ENCODE results near the gene IRF2BP1.
A peak's percentile ranks its signal among the peaks of the same experiment; 100 is the strongest.
"Not testable (repeated sequence)": the region's sequence is repeated elsewhere in the genome, so short reads cannot be mapped to it uniquely, and the experiment has no call there.

Gene IRF2BP1

DNA sequence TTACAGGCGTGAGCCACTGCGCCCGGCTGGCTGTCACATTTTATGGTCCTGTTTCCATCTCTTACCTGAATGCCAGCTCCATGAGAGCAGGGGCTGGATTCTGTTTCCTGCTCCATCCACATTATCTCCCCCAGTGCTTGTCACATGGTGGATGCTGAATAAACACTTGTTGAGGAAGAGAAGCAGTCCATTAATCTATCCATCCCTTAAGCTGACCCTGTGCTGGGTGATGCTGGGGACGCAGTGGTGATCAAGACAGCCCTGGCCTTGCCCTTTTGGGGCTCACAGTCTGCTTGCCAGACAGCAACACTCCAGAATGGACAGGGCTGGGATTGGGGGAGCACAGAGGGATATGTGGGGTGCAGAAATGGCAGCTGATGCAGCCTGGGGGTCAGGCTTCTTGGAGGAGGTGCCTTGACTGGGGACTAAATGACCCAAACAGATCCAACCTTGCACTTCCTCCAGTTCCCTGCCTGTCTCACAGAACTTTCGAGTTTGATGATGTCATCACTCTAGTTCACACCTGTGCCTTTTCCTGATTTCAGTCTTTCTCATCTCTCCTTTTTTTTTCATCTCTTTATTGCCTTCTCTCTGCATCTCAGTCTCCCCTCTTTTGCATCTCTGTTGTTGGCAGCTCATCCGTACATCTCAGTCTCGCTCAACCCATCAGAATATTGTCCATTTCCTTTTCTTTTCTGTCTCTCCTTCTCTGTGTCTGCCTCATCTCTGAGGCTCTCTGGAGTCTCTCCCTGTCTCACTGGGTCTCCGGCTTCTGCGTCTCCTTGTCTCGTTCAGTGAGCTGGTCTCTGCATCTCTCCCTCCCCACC is 4.6 kb downstream of the IRF2BP1 start:
- DNase-seq = no peak

DNA sequence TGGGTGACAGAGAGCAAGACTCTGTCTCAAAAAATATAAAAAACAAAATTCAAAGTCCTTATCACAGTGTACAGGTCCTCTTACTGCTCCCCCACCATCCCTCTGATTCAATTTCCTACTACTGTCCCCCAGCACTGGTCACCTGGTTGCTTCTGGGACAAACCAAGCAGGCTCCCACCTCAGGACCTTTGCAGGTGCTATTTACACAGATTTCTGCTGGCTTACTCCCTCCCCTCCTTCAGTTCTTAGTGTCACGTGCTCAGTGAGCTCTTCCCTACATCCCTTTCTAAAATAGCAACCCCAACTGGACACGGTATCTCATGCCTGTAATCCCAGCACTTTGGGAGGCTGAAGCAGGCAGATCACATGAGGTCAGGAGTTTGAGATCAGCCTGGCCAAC is 6.0 kb downstream of the IRF2BP1 start:
- DNase-seq = no peak

DNA sequence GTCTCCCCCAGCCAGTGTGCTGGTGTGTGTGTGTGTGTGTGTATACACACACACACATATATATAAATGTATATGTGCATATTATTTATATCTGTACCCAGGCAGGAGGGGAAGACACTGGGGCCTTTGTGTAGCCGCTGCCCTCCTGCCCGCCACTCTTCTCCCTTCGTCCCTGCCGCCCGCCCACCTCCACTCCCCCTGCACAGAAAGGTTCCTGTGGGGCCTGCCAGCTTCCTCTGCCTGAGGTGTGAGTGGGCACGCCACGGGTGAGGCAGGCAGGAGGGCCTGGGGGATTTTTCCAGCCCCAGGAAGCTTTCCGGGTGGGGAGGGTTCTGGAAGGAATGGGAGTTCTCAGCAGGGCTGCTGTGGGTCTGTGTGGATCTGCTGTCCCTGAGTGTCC is 6.9 kb downstream of the IRF2BP1 start:
- DNase-seq = no peak

DNA sequence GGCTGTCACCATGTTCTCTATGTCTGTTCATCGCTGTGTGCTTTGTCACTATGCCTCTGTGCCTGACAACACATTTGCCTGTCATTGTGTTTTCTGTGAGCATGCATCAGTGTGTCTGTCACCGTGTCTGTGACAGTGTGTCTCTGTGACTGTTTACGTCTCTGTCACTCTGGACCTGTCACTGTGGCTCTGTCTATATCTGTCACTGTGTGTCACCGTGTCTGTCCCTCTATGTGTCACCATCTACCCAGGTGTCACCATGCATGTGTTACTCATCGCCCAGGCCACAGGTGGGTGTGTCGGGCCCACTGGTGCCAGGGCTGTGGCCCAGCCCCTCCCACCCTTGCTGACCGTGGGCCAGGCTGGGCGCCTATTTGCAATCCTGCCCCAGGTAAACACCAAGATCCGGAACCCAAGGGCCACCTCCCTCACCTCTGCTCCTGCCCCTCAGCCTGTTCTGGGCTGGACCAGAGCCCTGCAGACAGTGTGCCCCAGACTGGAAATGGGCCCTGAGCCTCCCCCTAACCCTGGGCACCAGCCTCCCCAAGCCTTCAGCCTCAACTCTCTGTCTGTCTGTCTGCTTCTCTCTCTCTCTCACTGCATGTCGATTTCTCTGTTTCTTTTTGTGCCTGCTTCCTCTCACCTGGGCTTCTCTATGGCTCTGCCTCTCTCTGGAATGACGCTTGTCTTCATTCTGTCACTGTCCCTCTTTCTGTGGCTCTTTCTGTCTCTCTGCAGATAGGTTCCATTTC is 7.7 kb downstream of the IRF2BP1 start:
- no peak for DNase-seq

DNA sequence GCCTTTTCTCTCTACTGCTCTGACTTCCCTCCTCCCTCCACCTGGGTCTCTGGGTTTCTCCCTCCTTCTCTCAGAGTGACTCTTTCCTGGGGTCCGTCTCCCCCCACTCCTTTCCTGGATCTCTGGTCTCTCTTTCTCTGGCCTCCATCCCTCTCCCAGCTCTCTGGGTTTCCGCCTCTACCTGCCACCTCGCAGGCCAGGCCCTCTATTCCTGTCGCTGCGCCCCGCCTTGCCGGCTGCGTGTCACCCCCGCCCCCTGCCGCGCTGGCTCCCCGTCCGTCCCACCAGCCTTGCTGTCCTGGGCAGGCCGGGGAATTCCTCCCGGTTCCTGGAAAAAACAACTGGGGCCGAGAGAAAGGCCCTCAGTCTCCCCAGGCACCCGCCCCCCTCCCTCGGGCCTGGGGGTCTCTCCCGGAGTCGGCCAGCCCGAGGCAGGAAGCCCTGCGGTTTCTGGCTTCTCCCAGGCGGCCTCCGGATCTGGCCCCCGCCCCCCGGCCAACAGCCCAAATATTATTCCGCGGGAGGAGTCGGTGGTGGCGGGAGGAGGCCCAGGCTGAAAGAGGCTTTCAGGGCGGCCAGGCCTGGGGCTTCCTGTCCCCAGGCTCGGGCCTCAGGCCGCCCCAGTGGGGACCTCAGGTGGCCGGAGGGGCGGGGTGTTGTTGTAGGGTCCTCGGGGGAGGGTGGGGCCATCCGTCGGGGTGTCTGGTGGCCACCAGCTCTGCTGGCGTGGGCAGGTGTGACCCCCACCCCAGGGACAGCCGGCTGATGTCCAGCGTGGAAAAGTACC is 9.3 kb downstream of the IRF2BP1 start:
- DNase-seq = peak; percentile 62

DNA sequence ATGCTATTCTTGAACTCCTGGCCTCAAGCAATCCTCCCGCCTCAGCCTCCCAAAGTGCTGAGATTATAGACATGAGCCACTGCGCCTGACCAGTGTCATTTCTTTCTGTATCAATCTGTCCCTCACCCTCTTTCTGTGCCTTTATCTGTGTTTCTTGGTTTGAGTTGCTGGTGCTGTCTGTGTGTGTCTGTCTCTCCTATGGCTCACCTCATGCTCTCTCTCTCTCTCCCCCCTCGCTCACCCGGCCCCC is 9.9 kb downstream of the IRF2BP1 start:
- DNase-seq = no peak

DNA sequence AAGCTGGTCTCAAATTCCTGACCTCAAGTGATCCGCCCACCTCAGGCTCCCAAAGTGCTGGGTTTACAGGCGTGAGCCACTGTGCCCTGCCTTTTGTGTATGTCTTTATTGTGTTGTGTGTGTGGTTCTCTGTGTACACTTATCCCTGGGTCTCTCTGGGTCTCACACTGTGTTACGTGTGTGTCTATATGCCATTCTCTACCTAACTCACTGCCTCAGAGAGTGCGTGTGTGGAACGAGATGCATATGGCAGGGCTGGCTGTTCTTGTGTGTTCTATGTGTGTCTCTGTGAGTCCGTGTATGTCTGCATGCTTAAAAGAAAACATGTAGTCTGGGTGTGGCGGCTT is 11.3 kb downstream of the IRF2BP1 start:
- no peak for DNase-seq

DNA sequence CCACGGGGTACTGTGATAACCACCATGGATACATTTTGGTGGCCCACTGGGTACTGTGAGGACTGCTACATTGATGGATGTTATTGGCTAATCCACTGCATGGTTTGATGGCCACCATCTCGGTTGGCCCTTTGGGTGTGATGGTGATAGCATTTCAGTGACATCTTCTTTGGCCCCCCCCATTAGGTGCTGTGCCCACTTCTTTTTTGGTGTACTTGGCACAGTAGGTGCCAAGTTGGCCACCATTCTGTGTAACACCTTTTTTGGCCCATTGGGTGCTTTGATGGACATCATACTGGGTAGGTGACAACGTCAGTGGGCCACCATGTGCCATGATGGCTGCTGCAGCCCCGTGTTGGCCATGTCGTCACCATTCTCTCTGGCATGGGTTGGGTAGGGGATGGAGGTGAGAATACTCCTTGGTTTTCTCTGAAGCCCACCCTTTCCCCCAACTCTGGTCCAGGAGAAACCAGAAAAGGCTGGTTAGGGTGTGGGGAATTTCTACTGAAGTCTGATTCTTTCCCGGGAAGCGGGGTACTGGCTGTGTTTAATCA is 12.6 kb downstream of the IRF2BP1 start:
- DNase-seq = no peak

DNA sequence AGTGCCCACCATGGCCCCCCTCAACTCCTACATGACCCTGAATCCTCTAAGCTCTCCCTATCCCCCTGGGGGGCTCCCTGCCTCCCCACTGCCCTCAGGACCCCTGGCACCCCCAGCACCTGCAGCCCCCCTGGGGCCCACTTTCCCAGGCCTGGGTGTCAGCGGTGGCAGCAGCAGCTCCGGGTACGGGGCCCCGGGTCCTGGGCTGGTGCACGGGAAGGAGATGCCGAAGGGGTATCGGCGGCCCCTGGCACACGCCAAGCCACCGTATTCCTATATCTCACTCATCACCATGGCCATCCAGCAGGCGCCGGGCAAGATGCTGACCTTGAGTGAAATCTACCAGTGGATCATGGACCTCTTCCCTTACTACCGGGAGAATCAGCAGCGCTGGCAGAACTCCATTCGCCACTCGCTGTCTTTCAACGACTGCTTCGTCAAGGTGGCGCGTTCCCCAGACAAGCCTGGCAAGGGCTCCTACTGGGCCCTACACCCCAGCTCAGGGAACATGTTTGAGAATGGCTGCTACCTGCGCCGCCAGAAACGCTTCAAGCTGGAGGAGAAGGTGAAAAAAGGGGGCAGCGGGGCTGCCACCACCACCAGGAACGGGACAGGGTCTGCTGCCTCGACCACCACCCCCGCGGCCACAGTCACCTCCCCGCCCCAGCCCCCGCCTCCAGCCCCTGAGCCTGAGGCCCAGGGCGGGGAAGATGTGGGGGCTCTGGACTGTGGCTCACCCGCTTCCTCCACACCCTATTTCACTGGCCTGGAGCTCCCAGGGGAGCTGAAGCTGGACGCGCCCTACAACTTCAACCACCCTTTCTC is 13.6 kb downstream of the IRF2BP1 start:
- no peak for DNase-seq

DNA sequence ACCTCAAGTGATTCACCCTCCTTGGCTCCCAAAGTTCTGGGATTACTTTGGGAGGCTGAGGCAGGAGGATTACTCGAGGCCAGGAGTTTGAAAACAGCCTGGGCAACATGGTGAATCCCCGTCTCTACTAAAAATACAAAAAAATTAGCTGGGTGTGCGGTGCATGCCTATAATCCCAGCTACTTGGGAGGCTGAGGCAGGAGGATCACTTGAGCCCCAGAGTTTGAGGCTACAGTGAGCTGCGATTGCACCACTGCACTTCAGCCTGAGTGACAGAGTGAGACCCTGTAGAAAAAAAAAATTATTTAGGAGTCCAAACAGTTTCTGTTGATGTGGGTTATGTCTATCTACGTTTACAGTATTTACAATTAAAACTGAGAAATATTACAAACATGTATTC is 15.1 kb downstream of the IRF2BP1 start:
- DNase-seq = no peak

DNA sequence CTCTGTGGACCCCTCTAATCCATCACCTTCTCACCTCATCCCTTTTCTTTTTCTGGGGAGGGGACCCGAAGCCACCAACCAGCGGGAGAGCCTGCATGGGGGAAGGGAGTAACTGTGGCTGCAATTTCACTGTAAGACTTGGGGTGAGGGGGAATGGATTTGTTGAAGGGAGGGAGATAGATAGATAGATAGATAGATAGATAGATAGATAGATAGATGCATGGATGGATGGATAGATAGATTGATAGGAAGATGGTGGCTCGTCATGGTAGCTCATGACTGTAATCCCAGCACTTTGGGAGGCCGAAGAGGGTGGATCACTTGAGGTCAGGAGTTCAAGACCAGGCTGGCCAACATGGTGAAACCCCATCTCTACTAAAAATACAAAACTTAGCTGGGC is 18.7 kb downstream of the IRF2BP1 start:
- not testable (repeated sequence) for DNase-seq

DNA sequence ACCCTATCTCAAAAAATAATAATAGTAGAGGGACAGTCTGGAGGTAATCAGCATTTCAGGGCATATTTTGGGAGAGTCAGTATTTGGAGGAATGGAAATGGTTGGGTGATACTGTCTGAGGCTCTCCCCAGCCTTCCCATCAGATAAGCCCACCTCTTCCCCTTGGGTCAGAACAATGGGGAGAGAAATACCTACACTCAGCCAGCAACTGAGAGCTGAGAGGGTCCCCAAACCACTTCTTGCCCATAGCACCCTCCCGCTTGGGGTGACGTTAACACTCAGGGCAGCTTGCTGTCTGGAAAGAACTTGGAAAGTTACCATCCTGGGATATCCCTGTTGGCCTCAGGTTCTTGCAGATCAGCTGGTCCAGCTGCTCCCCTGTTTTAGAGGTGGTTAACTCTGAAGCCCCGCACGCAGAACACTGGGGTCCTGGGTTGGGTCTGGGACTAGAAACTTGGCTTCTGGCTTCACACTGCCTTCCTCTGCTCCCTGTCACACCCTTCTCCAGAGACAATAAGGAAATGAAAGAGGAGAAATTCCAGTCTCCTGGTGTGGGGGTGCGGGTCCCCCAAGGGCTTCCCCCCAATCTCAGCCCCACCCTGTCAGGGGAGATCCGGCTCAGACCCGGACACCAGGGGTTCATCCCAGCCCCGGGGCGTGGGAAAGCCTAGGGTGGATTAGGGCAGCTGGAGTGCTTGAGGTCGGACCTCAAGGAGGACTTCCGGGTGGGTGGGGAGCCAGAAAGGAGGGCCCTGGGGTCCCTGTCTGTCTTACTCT is 19.4 kb downstream of the IRF2BP1 start:
- no peak for DNase-seq

DNA sequence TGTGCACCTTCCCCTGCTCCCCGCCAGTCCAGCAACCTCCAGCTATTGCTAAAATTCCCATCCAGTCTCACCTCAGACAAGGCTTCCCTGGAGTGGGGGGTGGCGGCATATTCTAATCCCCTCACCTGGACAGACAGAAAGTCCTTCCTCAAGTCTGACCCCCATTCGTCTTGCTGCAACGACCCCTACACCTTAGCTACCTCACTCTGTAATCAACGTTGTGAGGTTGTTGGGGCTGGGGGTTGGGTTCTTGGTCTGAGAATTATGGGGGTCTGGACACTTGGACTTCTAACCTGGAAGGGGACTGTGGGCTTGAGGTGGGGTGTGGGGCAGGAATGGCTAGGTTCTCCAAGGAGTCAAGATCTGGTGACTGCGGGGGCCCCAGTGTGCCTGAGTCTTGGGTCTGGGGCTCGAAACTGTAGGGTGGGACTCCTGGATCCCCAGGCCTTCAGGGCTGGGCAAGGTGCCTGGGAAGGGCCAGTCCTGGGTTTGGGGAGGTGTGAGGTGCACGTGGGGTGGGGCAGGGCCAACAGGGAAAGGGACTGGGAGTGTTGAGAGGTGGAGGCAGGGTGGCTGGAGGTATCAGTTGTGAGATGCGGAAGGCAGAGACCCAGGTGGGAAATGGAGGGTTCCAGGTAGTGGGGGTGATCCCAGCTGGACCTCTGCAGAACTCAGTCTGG is 20.5 kb downstream of the IRF2BP1 start:
- no peak for DNase-seq

DNA sequence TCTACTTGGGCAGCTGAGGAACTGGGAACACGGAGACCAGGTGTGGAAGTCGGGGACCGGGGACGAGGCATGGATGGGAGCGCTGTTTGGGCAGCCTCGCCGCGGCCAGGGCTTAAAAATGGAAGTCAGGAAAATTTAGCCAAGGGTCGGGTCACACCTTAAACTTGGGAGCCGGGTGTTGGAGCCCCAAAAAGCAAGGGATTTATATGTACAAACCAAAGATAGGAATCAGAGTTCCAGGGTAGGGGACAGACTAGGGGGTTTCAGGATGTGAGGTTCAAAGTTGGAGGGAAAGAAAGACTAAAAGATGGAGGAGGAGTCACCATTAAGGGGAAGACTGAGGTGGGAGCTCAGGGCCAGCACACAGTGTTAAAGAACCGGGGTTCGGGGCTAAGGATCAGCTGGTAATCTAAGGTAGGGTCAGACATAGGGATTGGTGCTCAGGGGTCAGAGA is 21.3 kb downstream of the IRF2BP1 start:
- DNase-seq = no peak

DNA sequence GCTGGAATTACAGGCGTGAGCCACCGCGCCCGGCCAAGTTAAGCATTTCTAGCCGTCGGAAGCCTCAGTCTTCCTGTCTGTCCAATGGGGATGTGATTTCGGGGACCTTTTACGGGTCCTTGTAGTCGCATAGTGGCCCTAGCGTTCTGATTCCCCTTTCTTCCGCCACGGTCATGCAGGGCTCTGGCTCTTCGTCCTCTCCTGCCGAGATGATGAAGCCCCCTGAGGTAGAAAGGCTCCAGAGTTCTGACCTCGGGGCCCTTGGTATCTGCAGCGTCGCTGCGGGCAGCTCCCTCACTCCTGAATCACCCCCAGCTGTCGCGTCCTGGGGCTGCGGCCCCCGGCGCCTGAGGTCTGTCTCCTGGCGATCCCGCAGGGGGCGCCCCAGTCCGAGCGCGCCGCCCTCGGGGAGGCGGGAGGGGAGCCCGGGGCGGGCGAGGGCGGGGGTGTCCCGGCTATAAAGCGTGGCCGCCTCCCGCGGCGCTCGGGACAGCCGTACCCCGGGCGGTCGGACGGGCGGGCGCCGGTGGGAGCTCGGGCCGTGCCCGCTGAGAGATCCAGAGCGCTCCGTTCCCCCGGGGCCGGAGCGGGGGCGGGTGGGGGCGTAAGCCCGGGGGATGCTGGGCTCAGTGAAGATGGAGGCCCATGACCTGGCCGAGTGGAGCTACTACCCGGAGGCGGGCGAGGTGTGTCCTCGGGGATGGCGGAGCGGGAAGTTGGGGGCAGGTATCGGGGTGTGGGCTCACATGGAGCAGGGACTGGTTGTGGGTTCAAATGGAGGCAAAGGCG is 21.9 kb downstream of the IRF2BP1 start, which contains the start of gene FOXA3:
FOXA3 (plus strand) TSS at position 487 of the 789 bp plus-strand sequence; CDS start at position 618, 131 bp downstream.
- DNase-seq = peak; percentile 84

DNA sequence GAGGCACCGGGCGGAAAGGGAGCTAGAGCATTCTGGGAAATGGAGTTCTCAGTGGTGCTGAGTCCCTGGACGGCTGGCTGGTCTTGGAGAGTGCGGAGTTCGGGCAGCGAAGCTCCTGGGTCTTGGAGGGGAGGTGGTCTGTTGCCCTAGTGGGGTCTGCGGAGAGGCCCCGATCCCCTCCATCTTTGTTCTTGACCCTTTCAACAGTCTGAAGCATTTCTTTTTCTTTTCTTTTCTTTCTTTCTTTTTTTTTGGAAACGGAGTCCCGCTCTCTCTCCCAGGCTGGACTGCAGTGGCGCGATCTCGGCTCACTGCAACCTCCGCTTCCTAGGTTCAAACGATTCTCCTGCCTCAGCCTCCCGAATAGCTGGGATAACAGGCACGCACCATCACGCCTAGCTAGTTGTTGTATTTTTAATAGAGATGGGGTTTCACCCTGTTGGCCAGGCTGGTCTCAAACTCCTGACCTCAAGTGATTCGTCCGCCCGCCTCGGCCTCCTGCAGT is 22.6 kb downstream of the IRF2BP1 start:
- no peak for DNase-seq

DNA sequence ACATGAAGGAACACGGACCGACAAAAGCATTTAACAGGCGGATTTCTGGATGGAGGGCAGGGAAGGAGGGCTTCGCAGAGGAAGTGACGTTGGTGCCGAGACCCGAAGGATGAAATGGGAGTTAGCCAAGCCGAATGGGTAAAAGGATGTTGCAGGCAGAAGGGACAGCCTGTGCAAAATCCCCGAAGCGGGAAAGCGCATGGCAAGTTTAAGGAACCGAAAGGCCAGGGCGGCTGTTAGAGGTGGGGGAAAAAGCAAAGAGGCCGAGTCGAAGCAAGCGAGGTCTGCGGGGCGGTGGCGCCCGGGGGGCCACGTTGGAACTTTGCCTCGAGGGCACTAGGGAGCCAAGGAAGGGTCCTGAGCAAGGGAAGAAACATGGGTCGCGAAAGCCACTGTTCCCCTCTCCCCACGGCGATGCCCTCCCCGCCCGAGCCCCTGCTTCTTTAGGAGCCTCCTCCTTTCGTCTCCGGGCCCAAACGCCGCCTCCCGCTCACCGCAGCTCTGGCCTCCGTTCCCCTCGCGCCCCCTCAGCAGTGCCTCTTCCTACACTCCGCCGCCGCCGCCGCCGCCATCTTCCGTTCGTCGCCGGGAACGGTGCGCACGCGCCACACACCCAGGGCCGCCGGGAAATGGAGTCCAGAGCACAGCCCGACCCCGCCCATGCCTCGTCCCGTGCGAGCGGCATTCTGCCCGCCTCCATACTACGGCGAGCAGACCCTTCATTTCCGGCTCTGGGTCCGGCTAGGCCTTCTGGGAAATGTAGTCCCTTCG is 23.2 kb downstream of the IRF2BP1 start, which contains the start of gene SYMPK:
SYMPK (minus strand) TSS at position 584 of the 771 bp plus-strand sequence. CDS start 8,652 bp downstream, outside the sequence.
- DNase-seq = peak; percentile 98

DNA sequence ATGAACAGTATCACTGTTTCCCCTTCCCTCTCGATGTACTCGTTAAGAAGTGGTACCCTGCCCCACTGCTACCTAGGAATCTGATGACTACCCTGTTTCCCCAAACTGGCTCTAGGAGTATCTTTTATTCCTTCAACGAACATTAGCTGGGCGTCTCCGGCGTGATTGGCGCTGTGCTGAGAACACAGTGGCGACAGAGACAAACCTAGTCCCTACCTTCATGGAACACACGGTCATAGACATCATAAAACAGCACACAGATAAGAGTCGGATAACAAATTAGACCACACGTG is 23.7 kb downstream of the IRF2BP1 start:
- DNase-seq = no peak
